Measurements from ENCODE around the gene MED8. TPM values are rescaled to one million over a fixed set of nuclear protein-coding genes. Genes with fewer than 3 reads are reported as not detected.

MED8 gene
- total RNA-seq, 3 donors from 2014 or later: 35.8 to 39.6 (median 38.3) TPM

DNA sequence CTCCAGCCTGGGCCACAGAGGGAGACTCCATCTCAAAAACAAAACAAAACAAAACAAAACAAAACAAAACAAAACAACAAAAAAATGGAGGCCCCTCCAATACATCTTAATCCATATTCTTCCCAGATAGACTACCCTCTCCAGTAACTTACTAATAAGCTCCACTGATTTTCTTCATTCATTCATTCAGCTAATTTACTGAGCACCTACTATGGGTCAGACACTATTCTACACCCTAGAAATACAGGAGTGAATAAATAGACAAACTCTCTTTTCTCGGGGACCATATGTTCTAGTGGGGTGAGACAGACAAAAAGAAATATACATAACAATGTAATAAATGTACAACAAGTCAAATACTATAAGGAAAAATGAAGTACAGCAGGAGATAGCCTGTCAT lies 38.6 kb downstream of the MED8 start:
- H3K9me3 ChIP-seq: no peaks in the 10 kb centered on the region
- TF ChIP-seq, protein P1, sequence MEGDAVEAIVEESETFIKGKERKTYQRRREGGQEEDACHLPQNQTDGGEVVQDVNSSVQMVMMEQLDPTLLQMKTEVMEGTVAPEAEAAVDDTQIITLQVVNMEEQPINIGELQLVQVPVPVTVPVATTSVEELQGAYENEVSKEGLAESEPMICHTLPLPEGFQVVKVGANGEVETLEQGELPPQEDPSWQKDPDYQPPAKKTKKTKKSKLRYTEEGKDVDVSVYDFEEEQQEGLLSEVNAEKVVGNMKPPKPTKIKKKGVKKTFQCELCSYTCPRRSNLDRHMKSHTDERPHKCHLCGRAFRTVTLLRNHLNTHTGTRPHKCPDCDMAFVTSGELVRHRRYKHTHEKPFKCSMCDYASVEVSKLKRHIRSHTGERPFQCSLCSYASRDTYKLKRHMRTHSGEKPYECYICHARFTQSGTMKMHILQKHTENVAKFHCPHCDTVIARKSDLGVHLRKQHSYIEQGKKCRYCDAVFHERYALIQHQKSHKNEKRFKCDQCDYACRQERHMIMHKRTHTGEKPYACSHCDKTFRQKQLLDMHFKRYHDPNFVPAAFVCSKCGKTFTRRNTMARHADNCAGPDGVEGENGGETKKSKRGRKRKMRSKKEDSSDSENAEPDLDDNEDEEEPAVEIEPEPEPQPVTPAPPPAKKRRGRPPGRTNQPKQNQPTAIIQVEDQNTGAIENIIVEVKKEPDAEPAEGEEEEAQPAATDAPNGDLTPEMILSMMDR (IDR thresholded peaks at IDR 0.05): no peak
- intact Hi-C loops (cut with DNase I, micrococcal nuclease): no loop called here
- H3K4me3 ChIP-seq: no peak overlapping the region
- ATAC-seq (no peak), DNase-seq (no peak)
- H3K36me3 ChIP-seq (ENCODE audit: low read depth): no peaks in the 10 kb centered on the region
- no peaks in the 10 kb centered on the region for H3K4me1 ChIP-seq (ENCODE audit: low read depth)

DNA sequence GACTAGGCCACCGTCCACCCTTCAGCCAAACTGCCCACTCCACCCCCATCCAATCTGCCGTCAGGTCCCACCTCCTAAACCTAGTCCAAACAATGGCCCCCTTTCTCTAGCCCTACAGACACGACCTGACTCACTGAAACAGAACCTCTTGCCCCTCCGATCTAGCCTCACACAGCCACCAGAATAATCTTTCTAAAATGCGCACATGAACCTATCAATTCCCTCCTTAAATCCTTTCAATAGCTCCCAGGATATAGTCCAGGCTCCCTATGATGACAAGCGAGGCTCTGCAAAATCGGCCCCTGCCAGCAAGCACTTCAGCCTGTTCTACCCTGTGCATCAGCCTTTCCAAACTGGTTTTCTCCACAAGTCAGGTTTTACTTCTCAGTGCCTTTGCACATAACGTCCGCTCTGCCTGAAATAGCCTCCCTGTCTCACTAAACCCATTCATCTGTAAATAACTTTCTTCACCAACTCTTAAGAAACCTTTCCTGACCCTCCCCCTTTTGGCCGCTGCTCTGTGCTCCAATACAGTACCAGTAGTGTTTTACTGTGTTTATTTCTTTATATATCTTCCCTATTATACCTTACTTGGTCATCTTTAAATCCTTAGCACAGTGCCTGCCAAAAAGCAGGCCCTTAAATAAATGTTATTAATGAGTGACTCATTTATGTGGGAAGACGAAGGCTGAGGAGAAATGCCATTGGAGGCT lies 39.9 kb downstream of the MED8 start:
- Histone ChIP-seq H3K9me3 (no peaks in the 10 kb centered on the region), H3K36me3 (ENCODE audit: low read depth) (no peaks in the 10 kb centered on the region), H3K4me1 (ENCODE audit: low read depth) (peaks cover 2% of the 10 kb centered on the region), H3K4me3 (no peak overlapping the region)
- TF ChIP-seq, protein P1 (IDR thresholded peaks at IDR 0.05): no peak
- intact Hi-C loops (cut with DNase I, micrococcal nuclease): no loop called here
- DNase-seq (peak in 1 of 3 donors; percentile 31), ATAC-seq (no peak)

DNA sequence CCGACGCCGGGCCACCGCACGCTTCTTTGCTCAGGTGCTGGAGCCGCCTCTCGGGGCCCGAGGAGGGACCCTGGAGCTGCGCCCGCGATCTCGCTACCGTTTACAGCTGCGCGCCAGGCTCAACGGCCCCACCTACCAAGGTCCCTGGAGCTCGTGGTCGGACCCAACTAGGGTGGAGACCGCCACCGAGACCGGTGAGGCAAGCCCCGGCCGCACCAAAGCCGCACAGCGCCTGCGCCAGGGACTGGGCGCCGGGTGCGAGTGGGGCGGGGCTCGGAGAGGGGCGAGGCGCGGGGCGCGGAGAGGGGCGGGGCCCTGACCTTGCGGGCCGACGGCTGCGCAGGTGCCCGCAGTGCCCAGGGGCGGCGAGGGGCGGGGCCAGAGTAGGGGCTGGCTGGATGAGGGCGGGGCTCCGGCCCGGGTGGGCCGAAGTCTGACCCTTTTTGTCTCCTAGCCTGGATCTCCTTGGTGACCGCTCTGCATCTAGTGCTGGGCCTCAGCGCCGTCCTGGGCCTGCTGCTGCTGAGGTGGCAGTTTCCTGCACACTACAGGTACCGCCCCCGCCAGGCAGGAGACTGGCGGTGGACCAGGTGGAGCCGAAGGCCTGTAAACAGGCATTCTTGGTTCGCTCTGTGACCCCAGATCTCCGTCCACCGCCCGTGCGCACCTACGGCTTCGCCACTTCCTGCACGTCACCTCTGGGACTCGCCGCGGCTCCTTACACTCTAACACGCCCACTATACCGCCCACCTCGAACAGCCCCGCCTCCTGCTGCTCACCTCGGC lies 40.6 kb downstream of the MED8 start:
- intact Hi-C loops (cut with DNase I, micrococcal nuclease): no loop called here
- DNase-seq (peak; percentile 95 to 97 (median 96)), ATAC-seq (peak; percentile 95)
- Histone ChIP-seq H3K4me3 (no peak overlapping the region), H3K4me1 (ENCODE audit: low read depth) (peaks cover 2% of the 10 kb centered on the region), H3K36me3 (ENCODE audit: low read depth) (no peaks in the 10 kb centered on the region), H3K9me3 (no peaks in the 10 kb centered on the region)
- TF ChIP-seq, protein P1 (IDR thresholded peaks at IDR 0.05): no peak

DNA sequence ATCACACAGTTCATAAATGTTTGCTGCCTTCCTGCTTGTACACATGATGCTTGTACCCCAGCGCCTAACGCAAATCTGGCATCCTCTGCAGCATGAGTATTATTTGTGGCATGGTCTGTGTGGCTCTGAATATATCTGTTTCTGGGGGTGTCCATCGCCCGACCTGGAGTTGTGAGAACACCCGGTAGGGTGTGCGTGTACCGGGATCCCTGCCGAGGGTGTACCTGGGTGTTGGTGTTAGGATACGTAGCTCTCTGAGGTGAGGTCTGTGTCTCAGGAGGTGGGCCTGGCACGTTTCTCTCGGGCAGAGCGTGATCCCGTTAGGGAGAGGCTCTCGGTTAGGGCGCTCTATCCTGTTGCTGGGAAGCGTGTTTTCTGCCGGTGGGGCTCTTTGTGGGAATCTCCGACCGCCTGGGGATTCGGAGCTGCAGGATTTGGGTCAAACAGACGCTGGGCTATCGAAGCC lies 41.2 kb downstream of the MED8 start:
- no peaks in the 10 kb centered on the region for H3K36me3 ChIP-seq (ENCODE audit: low read depth)
- ATAC-seq (peak; percentile 32), DNase-seq (no peak)
- TF ChIP-seq, protein P1 (IDR thresholded peaks at IDR 0.05): no peak
- intact Hi-C loops (cut with DNase I, micrococcal nuclease): no loop called here
- H3K4me1 ChIP-seq (ENCODE audit: low read depth): peaks cover 2% of the 10 kb centered on the region
- H3K4me3 ChIP-seq: no peak overlapping the region
- no peaks in the 10 kb centered on the region for H3K9me3 ChIP-seq

DNA sequence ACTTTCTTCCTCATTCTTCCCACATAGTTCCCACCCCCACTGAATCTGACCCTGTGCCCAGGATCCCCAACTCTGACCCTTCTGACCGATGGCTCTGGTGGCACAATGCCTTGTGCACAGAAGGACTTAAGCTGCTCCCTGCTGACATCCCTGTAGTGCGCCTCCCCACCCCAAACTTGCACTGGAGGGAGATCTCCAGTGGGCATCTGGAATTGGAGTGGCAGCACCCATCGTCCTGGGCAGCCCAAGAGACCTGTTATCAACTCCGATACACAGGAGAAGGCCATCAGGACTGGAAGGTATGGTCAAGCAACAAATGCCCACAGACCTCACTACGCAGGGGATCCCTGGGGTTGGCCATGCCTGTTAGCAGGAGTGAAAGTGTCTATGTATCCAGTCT lies 43.0 kb downstream of the MED8 start:
- Histone ChIP-seq H3K36me3 (ENCODE audit: low read depth) (no peaks in the 10 kb centered on the region), H3K4me1 (ENCODE audit: low read depth) (peaks cover 2% of the 10 kb centered on the region), H3K4me3 (no peak overlapping the region), H3K9me3 (no peaks in the 10 kb centered on the region)
- TF ChIP-seq, protein P1 (IDR thresholded peaks at IDR 0.05): no peak
- ATAC-seq: no peak
- intact Hi-C loops (cut with DNase I, micrococcal nuclease): no loop called here
- no peak for DNase-seq
